SKM-1 treated with dmso at 0.1 percent for 144 hours (cell line): ENCODE results near the gene GFOD1.
"Not testable (repeated sequence)": the region's sequence is repeated elsewhere in the genome, so short reads cannot be mapped to it uniquely, and the experiment has no call there.

Experiments used
- DNase-seq: peaks from one replicate; lab custom pipeline; 2025; ENCODE audit not compliant: unreplicated experiment; lab: John Stamatoyannopoulos, UW

GFOD1 gene

GRCh38 chr6:13331516-13332348 lies 155.7 kb downstream of the GFOD1 start:
- peak; percentile 54 for DNase-seq

GRCh38 chr6:13328875-13329183 lies 158.6 kb downstream of the GFOD1 start:
- DNase-seq = no peak

- DNase-seq = peak; percentile 92
These were observed 159.1 kb downstream of the GFOD1 start, which contains the start of gene TBC1D7 for GRCh38 chr6:13328076-13328874. TSS of gene TBC1D7 (minus strand) at chr6:13328537. CDS start at chr6:13326898, 1,639 bp downstream.

GRCh38 chr6:13327691-13328075 lies 159.7 kb downstream of the GFOD1 start:
- DNase-seq = no peak

GRCh38 chr6:13326031-13326586 lies 161.3 kb downstream of the GFOD1 start:
- not testable (repeated sequence) for DNase-seq

GRCh38 chr6:13319891-13320564 lies 167.4 kb downstream of the GFOD1 start:
- DNase-seq = no peak

- no peak for DNase-seq
These were observed 168.6 kb downstream of the GFOD1 start for GRCh38 chr6:13318821-13319220.

GRCh38 chr6:13315896-13316295 lies 171.5 kb downstream of the GFOD1 start:
- DNase-seq = no peak

GRCh38 chr6:13314806-13315205 lies 172.6 kb downstream of the GFOD1 start:
- no peak for DNase-seq

- no peak for DNase-seq
These were observed 176.2 kb downstream of the GFOD1 start for GRCh38 chr6:13311155-13311554.

GRCh38 chr6:13308332-13308731 lies 179.1 kb downstream of the GFOD1 start:
- DNase-seq = no peak
